ENCODE measurements around the gene PAK1IP1.

DNA sequence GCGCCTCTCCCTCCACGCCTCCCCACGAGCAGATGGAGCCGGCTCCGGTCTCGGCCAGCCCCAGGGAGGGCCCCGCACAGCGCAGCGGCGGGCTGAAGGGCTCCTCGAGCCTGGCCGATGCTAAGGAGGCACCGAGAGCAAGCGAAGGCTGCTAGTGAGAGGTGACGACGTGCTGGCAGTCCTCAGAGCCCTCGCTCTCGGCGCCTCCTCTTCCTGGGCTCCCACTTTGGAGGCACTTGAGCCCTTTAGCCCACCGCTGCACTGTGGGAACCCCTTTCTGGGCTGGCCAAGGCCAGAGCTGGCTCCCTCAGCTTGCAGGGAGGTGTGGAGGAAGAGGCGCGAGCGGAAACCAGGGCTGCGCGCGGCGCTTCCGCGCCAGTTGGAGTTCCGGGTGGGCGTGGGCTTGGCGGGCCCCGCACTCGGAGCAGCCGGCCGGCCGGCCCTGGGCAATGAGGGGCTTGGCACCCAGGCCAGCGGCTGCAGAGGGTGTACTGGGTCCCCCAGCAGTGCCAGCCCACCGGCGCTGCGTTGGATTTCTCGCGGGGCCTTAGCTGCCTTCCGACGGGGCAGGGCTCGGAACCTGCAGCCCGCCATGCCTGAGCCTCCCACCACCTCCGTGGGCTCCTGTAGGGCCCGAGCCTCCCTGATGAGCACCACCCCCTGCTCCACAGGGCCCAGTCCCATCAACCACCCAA, 25.6 kb downstream of the PAK1IP1 start:
- TF ChIP-seq, protein P1, sequence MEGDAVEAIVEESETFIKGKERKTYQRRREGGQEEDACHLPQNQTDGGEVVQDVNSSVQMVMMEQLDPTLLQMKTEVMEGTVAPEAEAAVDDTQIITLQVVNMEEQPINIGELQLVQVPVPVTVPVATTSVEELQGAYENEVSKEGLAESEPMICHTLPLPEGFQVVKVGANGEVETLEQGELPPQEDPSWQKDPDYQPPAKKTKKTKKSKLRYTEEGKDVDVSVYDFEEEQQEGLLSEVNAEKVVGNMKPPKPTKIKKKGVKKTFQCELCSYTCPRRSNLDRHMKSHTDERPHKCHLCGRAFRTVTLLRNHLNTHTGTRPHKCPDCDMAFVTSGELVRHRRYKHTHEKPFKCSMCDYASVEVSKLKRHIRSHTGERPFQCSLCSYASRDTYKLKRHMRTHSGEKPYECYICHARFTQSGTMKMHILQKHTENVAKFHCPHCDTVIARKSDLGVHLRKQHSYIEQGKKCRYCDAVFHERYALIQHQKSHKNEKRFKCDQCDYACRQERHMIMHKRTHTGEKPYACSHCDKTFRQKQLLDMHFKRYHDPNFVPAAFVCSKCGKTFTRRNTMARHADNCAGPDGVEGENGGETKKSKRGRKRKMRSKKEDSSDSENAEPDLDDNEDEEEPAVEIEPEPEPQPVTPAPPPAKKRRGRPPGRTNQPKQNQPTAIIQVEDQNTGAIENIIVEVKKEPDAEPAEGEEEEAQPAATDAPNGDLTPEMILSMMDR (IDR thresholded peaks at IDR 0.05; ENCODE audit: low read depth, low read length), result no peak
- TF ChIP-seq POLR2A (IDR thresholded peaks at IDR 0.05; ENCODE audit: extremely low read depth, insufficient read length), result no peak

Data from NB4 (cell line).